ENCODE measurements around the gene CMSS1.

CMSS1 gene

DNA sequence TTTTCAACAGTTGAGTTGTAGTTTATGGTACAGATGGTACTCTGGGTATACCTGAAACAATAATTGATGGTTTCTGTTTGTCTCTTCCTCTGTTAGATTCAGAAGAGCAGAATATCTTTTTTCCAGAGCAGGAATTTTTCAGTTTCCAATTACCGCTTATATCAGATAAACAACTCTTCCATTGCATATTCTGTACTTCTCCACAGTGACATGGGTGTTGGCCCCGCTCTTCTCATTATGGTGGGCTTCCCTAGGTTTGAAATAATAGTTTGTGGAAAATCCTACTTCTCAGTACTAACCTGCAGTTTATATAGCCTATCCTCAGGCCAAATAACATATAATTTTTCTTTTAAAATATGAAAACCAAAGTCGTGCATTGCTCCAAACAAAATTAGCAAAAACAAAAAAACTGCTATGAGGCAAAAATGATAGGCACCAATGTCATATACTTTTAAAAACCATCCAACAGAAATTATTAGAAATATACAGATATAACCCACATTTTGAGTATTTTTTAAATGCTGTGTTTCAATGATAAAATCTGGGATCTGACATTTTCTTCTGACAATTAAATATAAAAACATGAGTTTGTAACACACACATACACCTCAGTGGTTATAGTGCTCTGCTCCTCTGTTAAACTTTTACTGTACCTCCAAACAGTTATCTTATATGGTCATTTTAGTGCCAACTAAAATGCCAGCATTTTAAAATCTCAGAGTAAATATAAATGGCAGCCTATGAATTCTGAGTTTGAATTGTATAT is 56.8 kb downstream of the CMSS1 start:
- DNase-seq (ENCODE audit: low read depth, low spot score), result no peak

- DNase-seq (ENCODE audit: low read depth, low spot score), result no peak
Observed at GRCh38 chr3:99875581-99875928, 57.9 kb downstream of the CMSS1 start.

DNA sequence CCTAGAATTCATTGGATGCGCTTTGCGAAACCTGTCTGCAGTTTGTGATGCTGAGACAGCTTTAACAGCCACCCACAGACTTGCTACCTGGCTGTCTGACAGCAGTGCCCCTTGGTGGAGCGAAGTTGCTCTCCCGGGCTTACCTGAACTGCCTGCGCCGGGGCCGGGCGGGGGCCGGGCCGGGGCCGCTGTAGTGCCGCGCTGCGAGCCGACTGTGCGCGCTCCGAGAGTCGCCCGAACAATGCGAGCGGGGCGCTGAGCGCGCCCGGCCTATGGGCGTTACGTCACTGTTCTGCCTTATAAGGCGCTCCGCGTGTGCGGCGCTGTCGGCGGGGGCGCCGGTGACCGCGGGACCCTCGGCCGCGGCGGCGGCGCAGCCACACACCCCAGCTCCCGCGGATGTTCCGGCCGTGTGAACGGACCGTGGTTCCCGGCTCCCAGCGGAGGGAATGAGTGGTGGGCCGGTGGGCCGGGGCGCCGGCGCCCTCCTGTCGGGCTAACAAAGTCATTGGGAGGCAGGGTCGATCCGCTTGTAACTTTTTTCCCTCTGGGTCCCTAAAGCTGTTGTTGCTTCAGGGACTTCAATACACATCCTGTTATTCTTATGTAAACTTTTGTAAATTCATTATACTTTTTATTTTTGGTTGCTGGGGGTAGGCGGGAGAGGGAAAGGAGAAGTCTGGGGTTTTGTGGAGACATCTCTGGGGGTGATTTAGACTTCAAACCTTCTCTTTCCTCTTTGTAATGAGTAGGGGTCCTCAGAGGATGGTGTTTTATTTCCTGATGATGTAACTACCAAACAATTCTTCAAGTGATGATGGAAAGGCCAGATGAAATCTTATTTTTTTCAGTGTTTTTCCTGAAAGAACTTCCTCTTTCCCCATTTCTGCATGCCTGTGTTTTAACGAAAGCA is 58.5 kb downstream of the CMSS1 start:
- DNase-seq (ENCODE audit: low read depth, low spot score), result peak; percentile 17

DNA sequence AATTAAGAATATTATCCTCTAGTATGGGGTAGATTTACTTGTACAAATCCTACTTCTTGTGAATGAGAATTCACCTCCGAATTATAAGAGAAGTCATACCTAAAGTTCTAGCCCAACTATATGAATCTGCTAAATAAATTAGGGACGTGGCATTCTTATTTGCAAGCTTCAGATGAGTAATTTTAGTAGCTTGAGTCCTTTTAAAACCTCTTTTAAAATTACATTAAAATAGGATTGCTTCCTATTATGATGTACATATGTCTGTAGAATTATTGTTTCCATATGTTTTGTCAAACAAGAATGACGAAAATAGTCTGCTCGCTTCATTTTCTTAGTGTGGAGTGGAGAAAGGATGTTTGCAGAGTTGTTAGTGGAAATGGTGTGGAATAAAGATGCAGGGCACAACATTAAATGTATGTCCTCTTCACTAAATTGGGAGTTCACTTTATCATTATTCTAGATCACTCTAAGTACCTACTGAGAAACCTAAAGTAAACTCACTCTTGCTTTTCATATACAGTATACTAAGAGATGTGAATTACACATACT is 59.4 kb downstream of the CMSS1 start:
- no peak for DNase-seq (ENCODE audit: low read depth, low spot score)

GRCh38 chr3:99878005-99878404 is 60.3 kb downstream of the CMSS1 start:
- no peak for DNase-seq (ENCODE audit: low read depth, low spot score)

DNA sequence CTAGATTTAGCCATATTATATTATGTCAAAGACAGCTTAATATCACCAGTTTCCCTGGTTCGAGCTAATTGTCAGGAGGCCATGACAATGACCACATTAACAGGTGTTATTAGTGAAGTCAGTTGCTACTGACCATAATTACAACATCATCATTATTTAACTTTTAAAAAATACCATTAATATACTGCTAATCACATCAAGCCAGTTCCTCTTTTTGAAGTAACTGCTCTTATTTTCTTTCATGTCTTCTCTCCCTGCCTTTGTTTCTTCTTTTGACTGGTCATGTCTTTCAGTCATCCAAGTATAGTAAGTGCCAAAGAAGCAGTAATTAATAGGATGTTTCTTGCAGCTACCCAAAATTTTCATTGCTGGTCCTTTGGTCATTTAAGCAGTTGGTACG is 61.6 kb downstream of the CMSS1 start:
- DNase-seq (ENCODE audit: low read depth, low spot score), result no peak

DNA sequence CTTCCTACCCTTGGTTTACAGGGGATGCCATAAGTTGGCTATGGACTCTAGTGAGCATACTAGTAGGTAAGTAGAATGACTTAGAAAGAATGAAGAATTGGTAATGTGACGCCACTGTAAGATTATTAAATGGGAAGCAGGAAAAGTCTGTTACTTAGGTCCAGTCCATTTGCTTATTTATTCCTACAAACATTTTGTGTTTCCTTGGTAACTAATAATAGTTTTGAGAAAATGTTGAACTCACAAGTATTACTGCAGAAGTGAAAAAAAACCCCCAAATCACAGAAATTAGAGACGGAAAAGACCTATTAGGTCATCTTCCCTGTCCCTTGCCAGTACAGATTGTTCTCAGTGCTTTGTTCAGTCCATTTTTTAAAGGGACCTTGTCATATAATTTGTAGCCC is 63.5 kb downstream of the CMSS1 start:
- DNase-seq (ENCODE audit: low read depth, low spot score), result no peak

GRCh38 chr3:99882436-99883137 is 64.9 kb downstream of the CMSS1 start:
- DNase-seq (ENCODE audit: low read depth, low spot score), result no peak

DNA sequence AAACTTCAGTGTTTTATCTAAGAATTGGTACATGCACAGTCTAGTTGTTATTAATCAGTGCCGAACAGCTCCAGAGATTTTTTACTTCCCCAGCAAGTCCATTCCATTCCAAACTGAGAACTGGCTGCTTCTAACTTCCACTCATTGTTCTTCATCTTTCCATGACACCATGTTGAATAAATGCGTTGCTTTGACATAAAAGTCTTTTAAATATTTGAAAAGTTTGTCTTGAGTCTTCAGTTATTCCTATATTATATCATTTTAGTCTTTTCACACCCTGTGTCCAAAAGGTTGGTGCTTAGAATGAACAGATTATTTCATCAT is 65.4 kb downstream of the CMSS1 start:
- DNase-seq (ENCODE audit: low read depth, low spot score), result no peak

- DNase-seq (ENCODE audit: low read depth, low spot score), result no peak
Observed at GRCh38 chr3:99883693-99884092, 66.0 kb downstream of the CMSS1 start.

- DNase-seq (ENCODE audit: low read depth, low spot score), result no peak
Observed at GRCh38 chr3:99884484-99884883, 66.8 kb downstream of the CMSS1 start.

DNA sequence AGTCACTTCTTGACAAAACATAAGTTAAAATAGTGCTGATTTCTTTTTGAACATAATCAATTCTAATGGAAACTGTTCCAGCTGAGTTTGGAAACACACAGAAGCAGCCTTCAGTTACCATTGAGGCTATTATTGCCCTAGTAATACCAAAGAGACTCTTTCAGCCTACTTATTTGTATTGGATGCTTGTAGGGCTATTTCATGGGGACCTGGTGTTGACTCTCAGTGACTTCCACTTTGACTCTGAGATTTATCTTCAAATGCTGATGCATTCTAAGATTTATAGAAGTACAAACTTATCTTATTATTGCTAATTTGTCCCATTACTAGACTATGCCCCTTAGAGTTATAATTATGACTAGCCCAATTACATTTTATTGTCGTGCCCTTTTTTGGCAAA is 67.4 kb downstream of the CMSS1 start:
- no peak for DNase-seq (ENCODE audit: low read depth, low spot score)

DNA sequence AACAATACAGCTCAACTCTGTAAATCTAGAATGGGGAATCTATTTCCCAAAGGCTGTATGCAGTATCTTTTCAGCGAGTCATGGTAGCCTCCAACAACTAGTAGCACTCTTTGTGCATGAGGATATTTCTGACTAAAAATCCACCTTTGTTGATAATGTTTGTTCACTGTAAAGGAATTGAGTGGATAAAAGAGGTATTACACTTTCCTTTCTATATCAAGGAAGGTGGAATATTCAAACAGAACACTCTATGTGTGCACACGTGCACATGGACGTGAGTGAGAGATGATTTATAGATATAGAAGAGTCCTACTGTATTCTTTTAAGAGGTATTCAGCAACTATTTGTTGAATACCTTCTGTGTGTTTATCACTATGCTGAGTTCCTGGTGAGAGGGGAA is 68.2 kb downstream of the CMSS1 start:
- DNase-seq (ENCODE audit: low read depth, low spot score), result no peak

- DNase-seq (ENCODE audit: low read depth, low spot score), result no peak
Observed at GRCh38 chr3:99891610-99892285, 74.1 kb downstream of the CMSS1 start.

DNA sequence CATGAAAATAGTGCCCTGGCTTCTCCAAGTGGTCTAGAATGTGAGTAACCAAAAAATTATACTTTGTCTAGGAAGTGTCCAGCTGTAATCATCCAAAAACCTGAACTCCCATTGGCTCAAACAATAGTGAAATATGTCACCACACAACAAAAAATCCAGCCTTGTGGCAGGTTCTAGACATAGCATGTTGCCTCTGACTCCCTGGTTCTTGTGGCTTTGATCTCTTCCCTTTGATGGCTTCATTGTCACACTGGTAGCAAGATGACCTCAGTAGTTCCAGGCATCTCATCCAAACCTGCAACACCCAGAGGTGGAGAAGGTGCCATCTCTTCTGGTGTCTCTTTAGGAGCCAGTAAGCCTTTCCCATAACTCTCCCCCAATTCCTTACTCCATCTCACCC is 74.7 kb downstream of the CMSS1 start:
- DNase-seq (ENCODE audit: low read depth, low spot score), result no peak

GRCh38 chr3:99895131-99895696 is 77.6 kb downstream of the CMSS1 start:
- no peak for DNase-seq (ENCODE audit: low read depth, low spot score)

- no peak for DNase-seq (ENCODE audit: low read depth, low spot score)
Observed at GRCh38 chr3:99895703-99896441, 78.2 kb downstream of the CMSS1 start.

DNA sequence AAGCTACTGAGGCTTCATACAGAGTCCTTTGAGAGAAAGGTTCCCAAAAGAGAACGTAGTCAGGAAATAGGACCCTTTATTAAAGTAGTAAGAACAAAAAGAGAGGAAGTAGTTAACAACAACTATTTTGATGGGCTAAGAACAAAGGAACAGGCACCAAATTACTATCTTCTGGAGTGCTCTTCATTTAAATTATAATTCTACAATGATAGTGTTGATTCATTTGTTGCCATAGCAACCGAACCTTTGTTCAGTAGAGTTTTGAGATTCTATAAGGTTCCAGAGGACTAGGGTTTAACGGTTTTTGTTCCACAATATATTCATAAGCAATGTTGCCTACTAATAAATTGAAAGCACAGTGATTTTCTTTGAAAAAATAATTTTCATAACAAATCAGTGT is 78.8 kb downstream of the CMSS1 start:
- no peak for DNase-seq (ENCODE audit: low read depth, low spot score)

- no peak for DNase-seq (ENCODE audit: low read depth, low spot score)
Observed at GRCh38 chr3:99899603-99900002, 81.9 kb downstream of the CMSS1 start.

DNA sequence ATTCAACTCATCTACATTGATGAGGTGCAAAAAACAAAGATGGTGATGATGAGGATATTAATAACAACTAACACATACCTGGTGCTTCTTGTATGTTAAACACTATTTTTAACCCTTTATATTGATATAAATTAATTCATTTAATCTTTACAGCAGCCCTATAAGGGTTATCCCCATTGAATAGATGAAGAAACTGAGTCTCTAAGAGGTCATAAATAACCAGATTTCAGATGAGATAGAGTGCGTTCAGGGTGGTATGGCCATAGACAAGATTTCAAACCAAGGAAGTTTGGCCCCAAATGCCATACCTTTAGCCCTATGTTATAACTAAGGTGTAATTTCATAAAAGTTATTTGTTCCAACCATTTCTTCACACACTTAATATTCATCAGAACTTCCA is 82.6 kb downstream of the CMSS1 start:
- DNase-seq (ENCODE audit: low read depth, low spot score), result no peak

All from activated CD4-positive, CD25-positive, alpha-beta regulatory T cell treated with anti-CD3 and anti-CD28 coated beads, Interleukin-2, amount 50 U/mL, for 16 hours (primary cell).